WI38 (cell line): ENCODE results near the gene LRP2.
"Not testable (repeated sequence)": the region's sequence is repeated elsewhere in the genome, so short reads cannot be mapped to it uniquely, and the experiment has no call there.

Experiments
- H3K4me3 ChIP-seq: 2 replicates; pipeline ENCODE4 v1.5.1; 2011; ENCODE audit warnings: low read depth, mild to moderate bottlenecking, control low read depth, low read length
- TF ChIP-seq, protein P1 (sequence below): IDR thresholded peaks from 2 replicates; pipeline ENCODE4 v1.5.1; 2012; ENCODE audit warnings: low read depth, mild to moderate bottlenecking, control low read depth, low read length

LRP2 gene

DNA sequence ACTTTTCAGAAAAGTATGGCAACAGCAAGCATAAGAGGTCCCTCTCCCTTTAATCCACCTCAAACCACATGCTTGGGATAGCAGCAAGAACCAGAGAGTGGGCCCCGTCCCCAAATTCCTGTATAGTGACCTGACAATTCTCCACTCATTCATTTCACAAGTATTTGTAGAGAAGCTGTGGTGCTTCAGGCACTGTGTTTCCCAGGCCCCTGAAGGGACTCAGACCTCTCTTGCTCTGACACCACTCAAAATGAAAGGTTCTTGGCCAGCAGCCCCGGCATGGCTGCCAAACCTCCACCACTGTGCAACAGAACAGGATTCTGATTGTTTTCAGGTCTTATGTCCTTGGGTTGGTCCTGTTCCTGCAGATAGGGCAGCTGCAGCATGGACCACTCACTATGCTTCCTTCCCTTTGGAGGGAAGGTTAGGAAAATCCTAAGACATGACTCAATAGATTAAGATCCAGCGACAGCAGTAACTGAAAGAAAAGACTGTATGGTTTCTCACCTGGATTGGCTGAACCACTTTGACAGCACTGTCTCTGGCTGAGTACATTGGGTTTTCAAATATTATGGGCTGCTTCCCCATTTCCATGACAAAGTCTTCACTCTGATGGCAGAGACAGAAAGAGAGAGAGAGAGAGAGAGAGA lies 225.3 kb downstream of the LRP2 start:
- TF ChIP-seq, protein P1, sequence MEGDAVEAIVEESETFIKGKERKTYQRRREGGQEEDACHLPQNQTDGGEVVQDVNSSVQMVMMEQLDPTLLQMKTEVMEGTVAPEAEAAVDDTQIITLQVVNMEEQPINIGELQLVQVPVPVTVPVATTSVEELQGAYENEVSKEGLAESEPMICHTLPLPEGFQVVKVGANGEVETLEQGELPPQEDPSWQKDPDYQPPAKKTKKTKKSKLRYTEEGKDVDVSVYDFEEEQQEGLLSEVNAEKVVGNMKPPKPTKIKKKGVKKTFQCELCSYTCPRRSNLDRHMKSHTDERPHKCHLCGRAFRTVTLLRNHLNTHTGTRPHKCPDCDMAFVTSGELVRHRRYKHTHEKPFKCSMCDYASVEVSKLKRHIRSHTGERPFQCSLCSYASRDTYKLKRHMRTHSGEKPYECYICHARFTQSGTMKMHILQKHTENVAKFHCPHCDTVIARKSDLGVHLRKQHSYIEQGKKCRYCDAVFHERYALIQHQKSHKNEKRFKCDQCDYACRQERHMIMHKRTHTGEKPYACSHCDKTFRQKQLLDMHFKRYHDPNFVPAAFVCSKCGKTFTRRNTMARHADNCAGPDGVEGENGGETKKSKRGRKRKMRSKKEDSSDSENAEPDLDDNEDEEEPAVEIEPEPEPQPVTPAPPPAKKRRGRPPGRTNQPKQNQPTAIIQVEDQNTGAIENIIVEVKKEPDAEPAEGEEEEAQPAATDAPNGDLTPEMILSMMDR = no peak
- no peak overlapping the region for H3K4me3 ChIP-seq

DNA sequence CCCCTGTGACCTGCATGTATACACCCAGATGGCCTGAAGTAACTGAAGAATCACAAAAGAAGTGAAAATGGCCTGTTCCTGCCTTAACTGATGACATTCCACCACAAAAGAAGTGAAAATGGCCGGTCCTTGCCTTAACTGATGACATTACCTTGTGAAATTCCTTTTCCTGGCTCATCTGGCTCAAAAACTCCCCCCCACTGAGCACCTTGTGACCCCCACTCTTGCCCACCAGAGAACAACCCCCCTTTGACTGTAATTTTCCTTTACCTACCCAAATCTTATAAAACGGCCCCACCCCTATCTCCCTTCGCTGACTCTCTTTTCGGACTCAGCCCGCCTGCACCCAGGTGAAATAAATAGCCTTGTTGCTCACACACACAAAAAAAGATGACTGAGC lies 225.9 kb downstream of the LRP2 start:
- H3K4me3 ChIP-seq = not testable (repeated sequence)

DNA sequence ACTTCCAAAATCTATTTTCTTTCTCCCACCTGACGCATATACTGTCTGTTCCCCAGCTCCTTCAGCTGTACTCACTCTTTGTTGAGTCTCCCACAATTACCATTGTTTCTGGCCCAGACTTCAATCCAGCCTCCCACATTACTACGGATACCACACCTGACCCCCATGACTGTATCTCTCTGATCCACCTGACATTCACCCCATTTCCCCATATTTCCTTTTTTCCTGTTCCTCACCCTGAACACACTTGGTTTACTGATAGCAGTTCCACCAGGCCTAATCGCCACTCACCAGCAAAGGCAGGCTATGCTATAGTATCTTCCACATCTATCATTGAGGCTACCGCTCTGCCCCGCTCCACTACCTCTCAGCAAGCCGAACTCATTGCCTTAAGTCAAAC lies 228.1 kb downstream of the LRP2 start:
- not testable (repeated sequence) for H3K4me3 ChIP-seq

DNA sequence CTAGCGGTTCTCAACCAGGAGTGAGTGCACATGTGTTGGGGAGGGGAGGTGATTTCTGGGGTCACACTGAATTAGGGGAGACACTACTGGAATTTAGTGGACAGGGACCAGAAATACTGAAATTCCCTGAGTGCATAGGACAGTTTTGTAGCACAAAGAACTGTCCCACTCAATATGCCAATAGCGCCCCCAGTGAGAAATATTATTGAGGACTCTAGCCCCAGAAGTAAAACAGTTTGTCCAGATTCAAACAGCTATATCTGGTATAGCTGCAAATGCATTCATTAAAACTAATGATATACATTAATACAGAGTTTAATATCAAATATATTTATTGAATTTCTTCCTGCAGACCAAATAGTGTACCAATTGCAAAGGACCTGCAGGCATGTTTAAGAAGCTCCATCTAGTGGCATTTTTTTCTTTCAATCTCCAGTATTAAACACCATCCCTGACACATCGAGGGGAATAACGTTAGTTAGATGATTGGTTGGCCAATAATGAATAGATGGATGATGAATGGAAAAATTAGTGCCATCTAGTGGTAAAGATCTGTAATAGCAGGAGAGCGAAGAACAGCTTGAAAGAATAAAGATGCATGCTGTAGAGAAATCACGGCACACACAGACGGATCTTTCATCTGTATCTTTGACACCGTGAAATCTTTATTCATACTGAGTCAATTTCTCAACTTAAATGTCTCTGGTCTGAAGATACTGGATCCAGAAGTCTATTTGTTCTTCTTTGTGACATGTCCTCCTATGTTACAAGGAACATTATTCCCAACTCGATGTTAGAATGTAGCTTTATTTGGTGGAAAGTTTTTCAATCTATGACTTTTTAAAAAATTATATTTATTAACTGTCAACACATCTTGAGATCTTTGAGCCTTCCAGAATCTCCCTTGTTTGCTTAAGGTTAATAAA lies 230.5 kb downstream of the LRP2 start:
- TF ChIP-seq, protein P1 = peak; percentile 51; the same call in 1 of the 2 replicates
- H3K4me3 ChIP-seq = no peak overlapping the region

DNA sequence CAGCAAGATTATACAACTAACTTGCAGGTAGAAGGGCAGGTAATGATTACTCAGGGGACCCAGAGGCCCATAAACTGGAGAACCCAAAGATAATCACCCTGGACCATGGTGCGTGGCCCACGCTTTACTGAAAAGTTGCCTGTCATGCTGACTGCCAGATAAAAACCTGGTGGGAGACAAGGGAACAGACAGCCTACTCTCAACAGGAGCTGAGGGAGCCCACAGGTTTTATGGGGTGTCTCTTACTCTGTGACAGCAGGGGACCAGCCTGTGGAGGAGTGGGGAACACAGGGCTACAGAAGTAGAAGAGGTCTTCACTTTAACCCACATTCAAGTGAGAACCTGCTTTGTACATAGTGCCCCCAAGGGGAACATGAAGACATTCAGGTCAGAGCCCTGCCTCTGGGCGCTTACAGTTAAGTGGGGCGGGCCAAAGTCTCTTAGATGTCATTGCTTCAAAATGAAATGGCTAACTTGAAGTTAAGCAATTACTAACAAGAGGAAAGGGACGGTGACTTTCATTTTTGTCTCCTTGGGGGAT lies 232.6 kb downstream of the LRP2 start:
- TF ChIP-seq, protein P1 = no peak
- H3K4me3 ChIP-seq = no peak overlapping the region

DNA sequence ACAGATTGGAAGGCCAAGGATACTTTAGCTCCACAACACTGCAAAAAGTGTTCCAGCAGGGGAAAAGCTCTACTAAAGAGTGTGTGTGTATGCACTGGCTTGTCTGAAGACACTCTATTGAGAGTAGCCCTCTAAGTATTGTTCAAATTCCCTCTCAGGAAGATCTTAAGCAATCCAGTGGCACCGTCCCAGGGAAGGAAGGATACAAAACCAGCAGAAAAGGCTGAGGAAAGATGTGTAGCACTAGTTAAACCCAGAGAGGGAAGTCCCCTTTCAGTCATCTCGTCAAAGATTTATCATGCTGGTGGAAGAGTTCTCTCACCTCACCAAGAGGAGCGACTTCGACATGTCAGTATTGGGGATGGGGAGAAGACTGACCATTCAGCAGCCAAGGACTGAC lies 242.5 kb downstream of the LRP2 start:
- no peak overlapping the region for H3K4me3 ChIP-seq
- TF ChIP-seq, protein P1 = no peak

DNA sequence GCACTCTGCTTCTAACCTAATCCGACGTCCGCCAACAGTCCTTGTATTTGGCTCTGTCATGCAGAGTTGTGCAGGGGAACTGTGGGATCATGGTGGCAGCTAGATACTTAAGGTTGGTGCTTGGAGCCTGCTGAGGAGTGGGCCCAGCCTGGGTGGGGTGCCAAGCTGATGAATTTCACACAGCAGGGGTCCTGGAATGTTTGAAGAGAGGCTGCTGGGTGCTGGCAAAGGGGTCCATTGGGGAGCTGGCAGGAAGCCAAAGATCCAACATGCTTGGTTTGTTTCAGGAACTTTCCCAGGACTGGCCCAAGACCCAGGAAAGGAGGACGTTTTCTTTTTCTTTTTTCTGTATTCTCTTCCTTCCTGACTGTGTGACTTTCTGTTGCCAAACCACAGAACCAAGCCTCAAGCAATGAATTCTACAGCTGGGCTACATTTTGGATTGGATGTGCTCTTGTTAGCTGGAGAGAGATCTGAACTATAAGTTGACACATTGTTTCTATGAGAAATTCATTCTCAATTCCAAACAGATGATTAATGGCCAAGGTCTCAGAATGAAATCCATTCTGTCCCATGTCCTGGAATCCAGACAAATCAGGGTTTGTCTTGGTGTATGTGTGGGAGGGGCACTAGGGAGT lies 243.1 kb downstream of the LRP2 start:
- H3K4me3 ChIP-seq = no peak overlapping the region
- TF ChIP-seq, protein P1 = no peak

DNA sequence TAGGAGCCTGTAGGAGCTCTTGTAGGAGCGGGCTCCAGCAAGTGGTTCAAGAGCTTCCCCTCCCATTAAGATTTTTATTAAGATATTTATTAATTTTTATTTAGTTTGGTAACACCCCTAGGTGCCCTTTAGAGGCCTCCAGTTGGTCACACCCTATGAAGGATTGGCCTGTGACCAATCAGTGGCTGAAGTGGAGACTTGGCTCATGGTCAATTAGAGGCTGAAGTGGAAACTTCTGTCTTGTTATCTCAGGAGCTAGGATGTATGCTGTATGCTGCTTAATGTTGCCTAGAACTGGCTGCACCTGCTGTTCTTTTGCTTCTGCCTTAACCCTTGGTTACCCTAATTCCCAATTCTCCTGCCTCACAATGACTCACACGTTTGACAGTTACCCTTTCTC lies 244.3 kb downstream of the LRP2 start:
- TF ChIP-seq, protein P1 = no peak
- no peak overlapping the region for H3K4me3 ChIP-seq
